Measurements from ENCODE around the gene TRPV2.
A peak's percentile ranks its signal among the peaks of the same experiment; 100 is the strongest.

The TRPV2 gene

DNA sequence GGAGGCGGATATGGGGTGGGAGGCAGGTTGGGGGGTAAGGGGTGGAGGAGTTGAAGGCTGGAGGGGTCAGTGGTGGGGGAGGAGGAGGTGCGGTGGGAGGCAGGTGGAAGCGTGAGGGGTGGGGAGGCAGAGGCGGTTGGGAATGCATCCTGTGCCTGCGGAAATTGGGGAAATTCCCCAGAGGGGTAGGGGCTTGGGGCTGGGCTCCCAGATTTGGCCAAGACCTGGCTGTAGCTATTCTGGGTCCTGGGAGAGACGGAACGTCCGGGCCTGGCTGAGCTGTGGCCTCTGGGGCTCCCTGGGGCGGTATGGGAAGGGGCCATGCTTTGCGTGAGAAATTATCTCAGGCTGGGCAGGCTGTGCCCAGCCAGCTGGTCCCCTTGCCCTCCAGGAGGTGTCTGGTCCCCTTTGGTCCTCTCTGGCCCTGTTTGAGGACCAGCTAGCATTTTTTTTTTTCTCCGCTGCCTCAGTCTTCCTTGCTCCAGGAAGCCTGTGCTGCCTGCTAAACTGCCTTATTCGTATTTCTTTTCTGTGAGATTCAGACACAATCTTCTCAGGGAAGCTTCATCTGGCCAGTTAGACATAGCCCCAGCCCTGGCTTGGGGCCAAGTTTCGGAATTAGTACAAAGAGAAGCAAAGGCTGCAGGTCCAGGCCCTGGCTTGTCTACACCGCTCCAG is 7.3 kb upstream of the TRPV2 start:
- Histone ChIP-seq H3K9me3 (ENCODE audit: control insufficient read depth in 2 of 2, low read length in 2 of 2) (no peaks in the 10 kb centered on the region), H3K4me3 (ENCODE audit: low read length in 2 of 2) (no peak overlapping the region), H3K36me3 (ENCODE audit: control insufficient read depth in 2 of 2, insufficient read depth in 2 of 2, low read length in 2 of 2) (no peaks in the 10 kb centered on the region), H3K27me3 (ENCODE audit: control insufficient read depth in 1 of 2, insufficient read depth in 2 of 2, low read length in 2 of 2) (peaks cover 5 to 11% of the 10 kb centered on the region in 2 donors), H3K9ac (ENCODE audit: low read length in 2 of 2) (no peak overlapping the region), H3K27ac (ENCODE audit: low read length) (no peak overlapping the region), H3K4me1 (ENCODE audit: control insufficient read depth, insufficient read depth, low read length) (peaks cover 11% of the 10 kb centered on the region)

DNA sequence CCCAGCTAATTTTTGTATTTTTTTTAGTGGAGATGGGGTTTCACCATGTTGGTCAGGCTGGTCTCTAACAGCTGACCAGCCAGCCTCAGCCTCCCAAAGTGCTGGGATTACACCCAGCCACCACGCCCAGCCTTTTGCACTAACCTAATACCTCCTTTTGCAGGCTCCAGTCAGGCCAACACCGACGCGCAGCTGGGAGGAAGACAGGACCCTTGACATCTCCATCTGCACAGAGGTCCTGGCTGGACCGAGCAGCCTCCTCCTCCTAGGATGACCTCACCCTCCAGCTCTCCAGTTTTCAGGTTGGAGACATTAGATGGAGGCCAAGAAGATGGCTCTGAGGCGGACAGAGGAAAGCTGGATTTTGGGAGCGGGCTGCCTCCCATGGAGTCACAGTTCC is 2.0 kb downstream of the TRPV2 start:
- Histone ChIP-seq H3K36me3 (ENCODE audit: control insufficient read depth in 2 of 2, insufficient read depth in 2 of 2, low read length in 2 of 2) (peaks cover 0 to 2% of the 10 kb centered on the region in 2 donors), H3K4me1 (ENCODE audit: control insufficient read depth, insufficient read depth, low read length) (peaks cover 28% of the 10 kb centered on the region), H3K27me3 (ENCODE audit: control insufficient read depth in 1 of 2, insufficient read depth in 2 of 2, low read length in 2 of 2) (peaks cover 0 to 2% of the 10 kb centered on the region in 2 donors), H3K27ac (ENCODE audit: low read length) (no peak overlapping the region), H3K9me3 (ENCODE audit: control insufficient read depth in 2 of 2, low read length in 2 of 2) (no peaks in the 10 kb centered on the region), H3K4me3 (ENCODE audit: low read length in 2 of 2) (no peak overlapping the region), H3K9ac (ENCODE audit: low read length in 2 of 2) (no peak overlapping the region)

DNA sequence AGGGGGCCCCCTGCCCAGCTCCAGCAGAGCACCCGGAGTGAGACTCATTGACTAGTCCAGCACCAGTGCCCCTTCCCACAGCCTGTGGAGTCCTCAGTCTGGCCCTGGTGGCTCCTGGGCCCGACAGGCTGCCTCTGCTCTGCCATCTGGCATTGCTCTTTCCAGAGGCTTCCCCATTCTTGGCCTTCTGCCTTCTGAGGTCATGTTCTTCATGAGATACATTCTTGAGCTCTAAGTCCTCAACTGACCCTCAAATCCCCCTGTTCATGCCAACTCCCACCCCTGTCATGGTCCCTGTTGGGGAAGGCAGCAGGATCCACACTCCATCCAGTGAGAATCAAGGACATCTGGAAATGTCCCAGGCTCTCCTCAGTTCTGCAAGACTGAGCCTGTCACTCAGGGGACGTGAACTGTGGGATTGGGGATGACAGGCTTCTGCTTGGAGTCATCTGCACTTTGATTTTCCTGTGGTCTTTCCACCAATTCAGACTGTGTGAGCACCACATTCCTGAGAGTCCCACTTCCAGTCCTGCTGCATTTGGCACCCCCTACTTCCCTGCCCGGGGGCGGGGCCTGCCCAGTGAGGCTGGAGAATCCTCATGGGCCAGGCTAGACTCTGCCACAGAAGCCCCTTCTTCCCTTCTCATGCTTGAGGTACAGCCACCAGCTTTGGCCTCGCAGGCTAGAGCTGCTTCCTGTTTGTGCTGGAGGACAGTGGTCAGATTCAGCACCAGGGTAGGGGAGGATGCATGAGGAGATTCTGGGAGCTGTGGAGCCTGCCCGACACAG is 2.7 kb downstream of the TRPV2 start:
- no peak overlapping the region for H3K9ac ChIP-seq (ENCODE audit: low read length in 2 of 2)
- H3K27ac ChIP-seq (ENCODE audit: low read length): peak overlapping the region; percentile 37
- peaks cover 0 to 2% of the 10 kb centered on the region in 2 donors for H3K27me3 ChIP-seq (ENCODE audit: control insufficient read depth in 1 of 2, insufficient read depth in 2 of 2, low read length in 2 of 2)
- H3K4me3 ChIP-seq (ENCODE audit: low read length in 2 of 2): no peak overlapping the region
- no peaks in the 10 kb centered on the region for H3K9me3 ChIP-seq (ENCODE audit: control insufficient read depth in 2 of 2, low read length in 2 of 2)
- H3K36me3 ChIP-seq (ENCODE audit: control insufficient read depth in 2 of 2, insufficient read depth in 2 of 2, low read length in 2 of 2): peaks cover 0 to 5% of the 10 kb centered on the region in 2 donors
- peaks cover 28% of the 10 kb centered on the region for H3K4me1 ChIP-seq (ENCODE audit: control insufficient read depth, insufficient read depth, low read length)

DNA sequence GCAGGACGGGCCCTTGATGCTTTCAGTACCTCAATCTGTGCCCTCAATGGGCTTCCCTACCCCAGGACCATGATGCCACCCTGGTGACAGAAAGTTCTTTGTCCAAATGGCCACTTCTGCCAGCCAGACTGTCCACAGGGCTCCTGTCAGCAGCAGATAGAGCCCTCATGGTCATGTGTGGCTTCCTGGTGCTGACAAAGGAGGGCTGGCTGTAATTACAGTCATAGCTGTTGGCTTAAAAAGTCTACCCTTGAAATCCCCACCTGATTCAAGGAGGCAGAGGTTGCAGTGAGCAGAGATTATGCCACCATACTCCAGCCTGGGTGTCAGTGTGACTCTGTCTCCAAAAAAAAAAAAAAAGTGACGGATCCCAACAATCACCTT is 3.3 kb downstream of the TRPV2 start:
- peaks cover 0 to 2% of the 10 kb centered on the region in 2 donors for H3K27me3 ChIP-seq (ENCODE audit: control insufficient read depth in 1 of 2, insufficient read depth in 2 of 2, low read length in 2 of 2)
- H3K27ac ChIP-seq (ENCODE audit: low read length): peak overlapping the region; percentile 37
- peaks cover 28% of the 10 kb centered on the region for H3K4me1 ChIP-seq (ENCODE audit: control insufficient read depth, insufficient read depth, low read length)
- H3K9me3 ChIP-seq (ENCODE audit: control insufficient read depth in 2 of 2, low read length in 2 of 2): no peaks in the 10 kb centered on the region
- H3K4me3 ChIP-seq (ENCODE audit: low read length in 2 of 2): no peak overlapping the region
- H3K9ac ChIP-seq (ENCODE audit: low read length in 2 of 2): no peak overlapping the region
- peaks cover 0 to 5% of the 10 kb centered on the region in 2 donors for H3K36me3 ChIP-seq (ENCODE audit: control insufficient read depth in 2 of 2, insufficient read depth in 2 of 2, low read length in 2 of 2)

DNA sequence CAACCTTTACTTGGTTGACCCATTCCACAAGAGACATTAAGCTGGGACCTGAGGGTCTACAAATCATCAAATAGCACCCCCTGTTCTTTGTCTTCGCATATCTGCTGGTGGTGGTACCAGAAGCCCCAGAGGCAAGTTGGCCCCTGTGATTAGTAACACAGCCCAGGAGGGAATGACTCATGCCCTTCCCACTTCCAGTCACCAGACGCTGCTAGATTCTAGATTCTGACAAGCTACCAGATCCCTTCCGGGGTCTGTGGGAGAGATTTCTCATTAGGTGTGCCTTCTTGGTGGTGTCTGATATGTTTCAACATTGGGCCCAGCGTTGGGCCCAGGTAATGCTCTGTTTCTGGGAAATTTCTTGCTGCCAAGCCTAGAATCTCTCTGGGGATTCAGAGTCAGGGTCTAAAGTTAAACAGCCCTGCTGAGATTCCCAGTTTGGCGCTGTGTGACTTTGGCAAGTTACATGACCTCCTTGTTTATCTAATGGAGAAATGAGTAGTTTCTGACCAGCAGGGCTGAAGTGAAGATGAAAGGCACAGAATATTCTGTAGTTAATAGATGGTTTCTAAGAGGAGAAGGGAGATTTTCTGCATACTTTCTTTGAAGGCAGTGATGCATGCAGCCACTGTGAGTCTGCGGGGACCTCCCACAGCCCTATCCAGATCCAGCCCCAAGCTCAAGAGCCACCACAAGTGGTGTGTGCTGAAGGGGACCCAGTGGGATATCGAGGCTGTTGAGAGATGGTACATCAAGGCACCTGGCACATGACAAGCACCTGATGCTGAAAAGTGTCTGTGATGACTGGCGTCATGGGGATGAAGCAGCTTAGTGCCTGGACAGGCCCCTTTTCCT is 3.9 kb downstream of the TRPV2 start:
- peak overlapping the region in 1 of 2 donors; percentile 36 for H3K9ac ChIP-seq (ENCODE audit: low read length in 2 of 2)
- peak overlapping the region; percentile 37 for H3K27ac ChIP-seq (ENCODE audit: low read length)
- H3K36me3 ChIP-seq (ENCODE audit: control insufficient read depth in 2 of 2, insufficient read depth in 2 of 2, low read length in 2 of 2): peaks cover 0 to 5% of the 10 kb centered on the region in 2 donors
- peaks cover 28% of the 10 kb centered on the region for H3K4me1 ChIP-seq (ENCODE audit: control insufficient read depth, insufficient read depth, low read length)
- H3K9me3 ChIP-seq (ENCODE audit: control insufficient read depth in 2 of 2, low read length in 2 of 2): no peaks in the 10 kb centered on the region
- H3K27me3 ChIP-seq (ENCODE audit: control insufficient read depth in 1 of 2, insufficient read depth in 2 of 2, low read length in 2 of 2): peaks cover 0 to 2% of the 10 kb centered on the region in 2 donors
- peak overlapping the region in 1 of 2 donors; percentile 8 for H3K4me3 ChIP-seq (ENCODE audit: low read length in 2 of 2)

DNA sequence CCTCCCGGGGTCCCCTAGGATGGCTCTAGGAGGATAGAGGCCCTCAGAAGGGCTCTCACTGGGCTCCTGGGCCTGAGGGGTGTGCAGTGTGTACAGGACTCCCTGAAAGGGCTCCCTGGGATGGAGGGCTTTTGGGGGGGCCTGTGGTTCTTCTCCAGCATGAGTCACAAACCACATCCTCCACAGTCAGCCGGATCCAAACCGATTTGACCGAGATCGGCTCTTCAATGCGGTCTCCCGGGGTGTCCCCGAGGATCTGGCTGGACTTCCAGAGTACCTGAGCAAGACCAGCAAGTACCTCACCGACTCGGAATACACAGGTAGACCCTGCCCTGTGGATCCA is 4.5 kb downstream of the TRPV2 start:
- peaks cover 0 to 2% of the 10 kb centered on the region in 2 donors for H3K27me3 ChIP-seq (ENCODE audit: control insufficient read depth in 1 of 2, insufficient read depth in 2 of 2, low read length in 2 of 2)
- H3K36me3 ChIP-seq (ENCODE audit: control insufficient read depth in 2 of 2, insufficient read depth in 2 of 2, low read length in 2 of 2): peaks cover 0 to 5% of the 10 kb centered on the region in 2 donors
- no peaks in the 10 kb centered on the region for H3K9me3 ChIP-seq (ENCODE audit: control insufficient read depth in 2 of 2, low read length in 2 of 2)
- peaks cover 28% of the 10 kb centered on the region for H3K4me1 ChIP-seq (ENCODE audit: control insufficient read depth, insufficient read depth, low read length)
- H3K9ac ChIP-seq (ENCODE audit: low read length in 2 of 2): peak overlapping the region in 1 of 2 donors; percentile 36
- H3K4me3 ChIP-seq (ENCODE audit: low read length in 2 of 2): peak overlapping the region in 1 of 2 donors; percentile 8
- H3K27ac ChIP-seq (ENCODE audit: low read length): peak overlapping the region; percentile 24

DNA sequence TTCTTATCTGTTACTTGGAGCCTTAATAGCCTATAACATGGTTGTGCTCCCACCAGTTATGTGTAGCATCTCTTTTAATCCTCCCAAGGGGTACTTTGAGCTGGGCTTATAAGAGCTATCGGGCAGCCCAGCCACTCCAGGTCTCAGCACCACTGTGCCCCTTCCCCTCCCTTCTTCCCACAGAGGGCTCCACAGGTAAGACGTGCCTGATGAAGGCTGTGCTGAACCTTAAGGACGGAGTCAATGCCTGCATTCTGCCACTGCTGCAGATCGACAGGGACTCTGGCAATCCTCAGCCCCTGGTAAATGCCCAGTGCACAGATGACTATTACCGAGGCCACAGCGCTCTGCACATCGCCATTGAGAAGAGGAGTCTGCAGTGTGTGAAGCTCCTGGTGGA is 7.0 kb downstream of the TRPV2 start:
- H3K9ac ChIP-seq (ENCODE audit: low read length in 2 of 2): no peak overlapping the region
- no peak overlapping the region for H3K27ac ChIP-seq (ENCODE audit: low read length)

DNA sequence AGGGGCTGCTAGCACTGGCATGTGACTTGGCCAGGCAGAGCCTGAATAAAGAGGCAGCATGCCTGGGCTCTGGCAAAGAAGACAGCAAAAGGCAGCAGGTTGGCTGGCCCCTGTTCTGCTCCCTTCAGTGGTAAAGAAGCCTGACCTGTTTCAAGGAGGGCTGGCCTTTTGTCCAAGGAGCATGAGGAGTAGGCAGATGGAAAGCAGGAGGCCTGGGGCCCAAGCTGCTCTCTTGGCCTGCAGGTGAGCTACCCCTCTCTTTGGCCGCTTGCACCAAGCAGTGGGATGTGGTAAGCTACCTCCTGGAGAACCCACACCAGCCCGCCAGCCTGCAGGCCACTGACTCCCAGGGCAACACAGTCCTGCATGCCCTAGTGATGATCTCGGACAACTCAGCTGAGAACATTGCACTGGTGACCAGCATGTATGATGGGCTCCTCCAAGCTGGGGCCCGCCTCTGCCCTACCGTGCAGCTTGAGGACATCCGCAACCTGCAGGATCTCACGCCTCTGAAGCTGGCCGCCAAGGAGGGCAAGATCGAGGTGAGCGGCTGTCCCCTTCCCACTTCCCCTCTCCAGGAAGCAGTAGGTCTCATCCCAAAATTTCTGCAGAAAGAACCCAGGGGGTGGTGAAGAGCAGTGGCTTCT is 8.0 kb downstream of the TRPV2 start:
- no peaks in the 10 kb centered on the region for H3K27me3 ChIP-seq (ENCODE audit: control insufficient read depth in 1 of 2, insufficient read depth in 2 of 2, low read length in 2 of 2)
- no peak overlapping the region for H3K27ac ChIP-seq (ENCODE audit: low read length)
- H3K4me3 ChIP-seq (ENCODE audit: low read length in 2 of 2): no peak overlapping the region
- H3K4me1 ChIP-seq (ENCODE audit: control insufficient read depth, insufficient read depth, low read length): peaks cover 19% of the 10 kb centered on the region
- no peak overlapping the region for H3K9ac ChIP-seq (ENCODE audit: low read length in 2 of 2)
- H3K36me3 ChIP-seq (ENCODE audit: control insufficient read depth in 2 of 2, insufficient read depth in 2 of 2, low read length in 2 of 2): peaks cover 0 to 3% of the 10 kb centered on the region in 2 donors
- H3K9me3 ChIP-seq (ENCODE audit: control insufficient read depth in 2 of 2, low read length in 2 of 2): no peaks in the 10 kb centered on the region

More for the DNA sequence above, 7.0 kb downstream of the TRPV2 start:
- Histone ChIP-seq H3K27me3 (ENCODE audit: control insufficient read depth in 1 of 2, insufficient read depth in 2 of 2, low read length in 2 of 2) (no peaks in the 10 kb centered on the region), H3K9me3 (ENCODE audit: control insufficient read depth in 2 of 2, low read length in 2 of 2) (no peaks in the 10 kb centered on the region), H3K4me1 (ENCODE audit: control insufficient read depth, insufficient read depth, low read length) (peaks cover 27% of the 10 kb centered on the region), H3K4me3 (ENCODE audit: low read length in 2 of 2) (no peak overlapping the region), H3K36me3 (ENCODE audit: control insufficient read depth in 2 of 2, insufficient read depth in 2 of 2, low read length in 2 of 2) (peaks cover 0 to 5% of the 10 kb centered on the region in 2 donors)

DNA sequence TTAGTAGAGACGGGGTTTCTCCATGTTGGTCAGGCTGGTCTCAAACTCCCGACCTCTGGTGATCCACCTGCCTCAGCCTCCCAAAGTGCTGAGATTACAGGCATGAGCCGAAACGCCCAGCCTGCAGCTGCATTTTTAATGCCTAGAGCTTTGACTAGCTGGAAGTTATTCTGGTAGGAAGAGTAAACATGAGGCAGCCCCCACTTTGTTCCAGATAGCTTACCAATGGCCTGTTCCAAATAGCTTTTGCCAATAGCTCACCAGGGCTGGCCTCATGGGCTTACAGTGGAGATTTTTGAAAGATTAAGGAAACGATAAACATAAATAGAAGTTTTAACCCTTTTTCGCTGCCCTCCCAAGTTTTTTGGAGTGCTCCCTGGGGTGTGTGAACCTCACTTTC is 9.8 kb downstream of the TRPV2 start:
- peaks cover 0 to 3% of the 10 kb centered on the region in 2 donors for H3K36me3 ChIP-seq (ENCODE audit: control insufficient read depth in 2 of 2, insufficient read depth in 2 of 2, low read length in 2 of 2)

More for the DNA sequence above, 9.8 kb downstream of the TRPV2 start:
- no peak overlapping the region for H3K27ac ChIP-seq (ENCODE audit: low read length)
- H3K9ac ChIP-seq (ENCODE audit: low read length in 2 of 2): no peak overlapping the region
- peaks cover 2% of the 10 kb centered on the region for H3K4me1 ChIP-seq (ENCODE audit: control insufficient read depth, insufficient read depth, low read length)
- H3K9me3 ChIP-seq (ENCODE audit: control insufficient read depth in 2 of 2, low read length in 2 of 2): no peaks in the 10 kb centered on the region
- no peak overlapping the region for H3K4me3 ChIP-seq (ENCODE audit: low read length in 2 of 2)
- no peaks in the 10 kb centered on the region for H3K27me3 ChIP-seq (ENCODE audit: control insufficient read depth in 1 of 2, insufficient read depth in 2 of 2, low read length in 2 of 2)
